DOHH2 (cell line): ENCODE measurements around the gene PELI2.

Experiments
- EZH2phosphoT487 ChIP-seq: fragments of 200-600 bp; sonication (generic); IDR thresholded peaks from 2 replicates; pipeline ENCODE4 v1.6.1; 2017; ENCODE audit warnings: borderline replicate concordance, mild to moderate bottlenecking, antibody characterized with exemption, low read length, moderate library complexity, mixed read lengths
- TF ChIP-seq, protein P1 (sequence below): fragments of 200-600 bp; sonication (generic); IDR thresholded peaks from one replicate; pipeline ENCODE4 v1.5.1; 2014; ENCODE audit warnings: antibody characterized with exemption, mild to moderate bottlenecking, low read depth, low read length; ENCODE audit not compliant: poor library complexity, severe bottlenecking

DNA sequence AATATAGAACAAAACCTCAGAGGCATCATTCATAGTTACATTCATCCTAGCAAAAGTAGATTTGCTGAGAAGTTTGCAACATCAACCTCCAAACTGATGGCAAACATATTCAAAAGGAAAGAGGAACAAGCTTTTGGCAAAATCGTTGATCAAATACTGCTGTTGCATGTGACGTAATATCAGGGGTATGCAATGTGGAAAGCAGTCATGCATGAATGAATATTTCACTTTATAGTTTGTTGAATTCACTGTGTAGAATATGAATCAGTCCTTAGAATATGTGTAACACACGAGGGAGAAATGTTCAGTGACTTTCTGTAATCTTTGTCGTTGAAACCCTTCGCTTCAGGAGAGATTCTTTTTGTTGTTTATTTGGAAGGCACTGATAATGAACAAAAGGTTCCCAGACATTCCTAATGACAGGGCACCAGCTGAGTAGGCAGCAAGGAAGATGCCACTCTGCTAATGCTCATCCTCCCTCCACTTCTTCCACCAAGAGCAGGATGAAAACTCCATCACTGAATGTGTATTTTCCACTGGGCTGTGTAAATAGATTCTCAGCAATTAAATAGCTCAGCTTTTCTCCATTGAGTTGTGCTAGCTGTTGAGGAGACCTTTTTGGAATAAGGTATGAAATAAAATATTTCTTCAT, 126.1 kb downstream of the PELI2 start:
- TF ChIP-seq, protein P1, sequence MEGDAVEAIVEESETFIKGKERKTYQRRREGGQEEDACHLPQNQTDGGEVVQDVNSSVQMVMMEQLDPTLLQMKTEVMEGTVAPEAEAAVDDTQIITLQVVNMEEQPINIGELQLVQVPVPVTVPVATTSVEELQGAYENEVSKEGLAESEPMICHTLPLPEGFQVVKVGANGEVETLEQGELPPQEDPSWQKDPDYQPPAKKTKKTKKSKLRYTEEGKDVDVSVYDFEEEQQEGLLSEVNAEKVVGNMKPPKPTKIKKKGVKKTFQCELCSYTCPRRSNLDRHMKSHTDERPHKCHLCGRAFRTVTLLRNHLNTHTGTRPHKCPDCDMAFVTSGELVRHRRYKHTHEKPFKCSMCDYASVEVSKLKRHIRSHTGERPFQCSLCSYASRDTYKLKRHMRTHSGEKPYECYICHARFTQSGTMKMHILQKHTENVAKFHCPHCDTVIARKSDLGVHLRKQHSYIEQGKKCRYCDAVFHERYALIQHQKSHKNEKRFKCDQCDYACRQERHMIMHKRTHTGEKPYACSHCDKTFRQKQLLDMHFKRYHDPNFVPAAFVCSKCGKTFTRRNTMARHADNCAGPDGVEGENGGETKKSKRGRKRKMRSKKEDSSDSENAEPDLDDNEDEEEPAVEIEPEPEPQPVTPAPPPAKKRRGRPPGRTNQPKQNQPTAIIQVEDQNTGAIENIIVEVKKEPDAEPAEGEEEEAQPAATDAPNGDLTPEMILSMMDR: no peak
- no peak for TF ChIP-seq EZH2phosphoT487
